Measurements from ENCODE around the gene HES2. TPM values are rescaled to one million over a fixed set of nuclear protein-coding genes. Genes with fewer than 3 reads are reported as not detected.

The HES2 gene
- polyA plus RNA-seq, 2 of the 4 experiments (the other 2 are of a cell fraction), result 0.75 to 1.8 TPM

DNA sequence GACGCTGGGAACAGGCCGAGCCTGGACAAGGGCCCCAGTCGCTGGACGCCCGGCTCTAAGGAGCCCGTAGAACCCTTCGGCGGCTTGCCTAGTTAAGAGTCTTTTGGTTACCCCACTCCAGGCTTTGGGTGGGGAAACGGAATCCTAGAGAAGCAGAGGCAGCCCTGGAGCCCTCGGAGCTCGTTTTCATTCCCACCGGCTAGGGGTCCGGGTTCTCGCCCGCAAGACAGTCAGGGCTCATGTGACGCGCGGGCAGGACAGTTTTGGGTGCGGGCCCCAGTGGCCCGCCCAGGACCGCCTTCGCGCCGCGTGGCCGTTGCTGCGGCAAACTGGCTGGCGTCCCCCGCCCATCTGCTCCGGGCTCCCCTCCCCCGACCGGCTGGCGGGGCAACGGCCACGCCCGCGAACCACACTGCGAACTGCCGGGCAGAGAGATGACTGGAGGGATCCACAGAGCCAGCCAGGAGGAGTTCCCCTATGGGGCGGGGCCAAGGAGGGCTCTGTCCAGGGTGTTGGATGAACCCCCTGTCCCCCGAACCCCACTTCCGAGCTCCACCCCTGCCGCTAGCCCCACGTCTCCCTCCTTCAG lies 829 bp upstream of the HES2 start:
- WGBS (ENCODE audit: missing lambda C conversion rate), result 89% methylated on average over 12 of the region's 44 CpGs
- ChIA-PET POLR2A (no interaction called here), CTCF (interaction anchor here (0.6 to 6.8 kb wide), 8 partner anchors 10 to 239 kb away, joined by 3 to 96 read pairs (median 6); no protein-coding TSS in a partner anchor)
- H3K27ac ChIP-seq, result no peak overlapping the region; a peak in 1 of 6 replicates
- ATAC-seq, result no peak
- TF ChIP-seq HOXB5 (CRISPR knock-in tag; IDR thresholded peaks at IDR 0.05), result no peak
- TF ChIP-seq, protein P1, sequence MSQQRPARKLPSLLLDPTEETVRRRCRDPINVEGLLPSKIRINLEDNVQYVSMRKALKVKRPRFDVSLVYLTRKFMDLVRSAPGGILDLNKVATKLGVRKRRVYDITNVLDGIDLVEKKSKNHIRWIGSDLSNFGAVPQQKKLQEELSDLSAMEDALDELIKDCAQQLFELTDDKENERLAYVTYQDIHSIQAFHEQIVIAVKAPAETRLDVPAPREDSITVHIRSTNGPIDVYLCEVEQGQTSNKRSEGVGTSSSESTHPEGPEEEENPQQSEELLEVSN (IDR thresholded peaks at IDR 0.05; ENCODE audit: borderline replicate concordance, low read depth), result no peak
- H3K4me1 ChIP-seq, result peaks cover 20% of the 10 kb centered on the region
- H3K4me2 ChIP-seq, result peak overlapping the region; percentile 98
- DNase-seq (ENCODE audit: low read depth in 1 of 2, low spot score in 1 of 2), result no peak
- H3K4me3 ChIP-seq, result no peak overlapping the region
- H3K9me3 ChIP-seq, result no peaks in the 10 kb centered on the region
- no peak for FAIRE-seq

DNA sequence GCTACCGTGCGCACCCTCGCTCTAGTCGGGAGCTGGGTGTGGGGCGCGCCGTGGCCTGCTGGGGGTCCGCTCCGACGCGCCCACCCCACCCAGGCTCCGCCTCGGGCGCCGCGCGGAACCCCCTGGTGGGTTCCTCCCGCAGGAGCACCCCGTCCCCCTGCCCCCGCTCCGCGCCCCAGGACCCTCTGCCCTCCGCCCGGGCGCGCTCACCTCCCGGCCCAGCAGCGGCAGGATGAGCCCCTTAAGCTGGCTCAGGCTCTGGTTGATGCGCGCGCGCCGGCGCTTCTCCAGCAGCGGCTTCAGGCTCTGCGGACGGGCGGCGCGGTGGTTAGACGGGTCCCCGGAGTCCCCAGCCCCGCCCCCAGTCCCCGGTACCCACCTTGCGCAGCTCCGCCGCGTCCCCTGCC lies 319 bp downstream of the HES2 start:
- no CpG with 5 or more reads among the region's 48 CpGs for WGBS (ENCODE audit: missing lambda C conversion rate)
- Histone ChIP-seq H3K4me2 (peak overlapping the region; percentile 98), H3K27ac (peak overlapping the region; percentile 57 to 82; a peak in 5 of 6 replicates)

DNA sequence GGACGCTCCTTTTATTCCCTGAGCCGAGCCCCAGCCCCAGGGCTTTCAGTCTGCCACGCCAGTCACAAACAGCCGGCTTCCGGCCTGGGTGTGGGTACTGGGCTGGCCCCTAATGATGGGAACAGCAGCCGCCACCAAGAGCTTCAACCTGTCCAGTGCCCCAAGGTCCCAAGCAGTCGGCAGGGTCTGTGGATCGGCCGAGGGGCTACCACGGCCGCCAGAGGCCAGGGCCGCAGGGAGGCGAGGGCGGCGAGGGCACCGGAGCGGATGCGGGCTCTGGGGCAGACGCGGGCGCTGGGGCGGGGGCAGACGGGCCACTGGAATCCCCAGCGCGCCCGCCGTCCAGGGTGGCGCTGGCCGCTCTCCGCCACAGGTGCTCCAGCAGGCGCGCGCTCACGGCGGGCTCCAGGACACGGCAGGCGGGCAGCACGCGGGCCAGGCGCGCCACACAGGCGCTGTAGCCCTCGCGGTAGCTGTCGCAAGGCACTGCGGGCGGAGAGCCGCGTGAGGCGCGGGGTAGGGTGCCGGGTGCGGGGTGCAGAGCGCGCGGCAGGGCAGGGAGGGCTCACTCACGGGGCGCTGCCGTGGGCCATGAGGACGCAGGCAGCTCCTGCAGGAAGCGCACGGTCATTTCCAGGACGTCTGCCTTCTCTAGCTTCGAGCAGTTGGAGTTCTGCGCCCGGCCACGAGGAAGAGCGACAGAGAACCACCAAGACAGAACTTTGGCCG lies 887 bp downstream of the HES2 start:
- WGBS (ENCODE audit: missing lambda C conversion rate), result 13% methylated on average over 3 of the region's 69 CpGs
- no peaks in the 10 kb centered on the region for H3K9me3 ChIP-seq
- POLR2A ChIA-PET, result no interaction called here
- peak overlapping the region; percentile 52 for H3K4me3 ChIP-seq
- H3K4me2 ChIP-seq, result peak overlapping the region; percentile 98
- CTCF ChIA-PET, result interaction anchor here (1.4 to 6.8 kb wide), 6 partner anchors 8 to 171 kb away, joined by 3 to 96 read pairs (median 12); no protein-coding TSS in a partner anchor
- peaks cover 32% of the 10 kb centered on the region for H3K4me1 ChIP-seq
- DNase-seq (ENCODE audit: low read depth in 1 of 2, low spot score in 1 of 2) (no peak), ATAC-seq (peak in 1 of 2 experiments; percentile 5; a peak in 1 of 6 replicates), FAIRE-seq (no peak)
- no peak for TF ChIP-seq ZSCAN20 (CRISPR knock-in tag; IDR thresholded peaks at IDR 0.05)
- TF ChIP-seq, protein P1 (IDR thresholded peaks at IDR 0.05; ENCODE audit: borderline replicate concordance, low read depth), result 0 out of 2 replicates have a peak, but pooled peaks have one; percentile 42
- H3K27ac ChIP-seq, result peak overlapping the region; percentile 57 to 82; a peak in 4 of 6 replicates

More for the DNA sequence above, 319 bp downstream of the HES2 start:
- no peak for TF ChIP-seq FOSB (CRISPR knock-in tag; IDR thresholded peaks at IDR 0.05)
- TF ChIP-seq KDM5A (IDR thresholded peaks at IDR 0.05), result no peak
- TF ChIP-seq ZC3H11A (IDR thresholded peaks at IDR 0.05), result no peak
- no peak for TF ChIP-seq ZSCAN20 (CRISPR knock-in tag; IDR thresholded peaks at IDR 0.05)
- no peak for TF ChIP-seq JUNB (IDR thresholded peaks at IDR 0.05)
- peak in 1 of 2 experiments; percentile 41 for DNase-seq (ENCODE audit: low read depth in 1 of 2, low spot score in 1 of 2)
- FAIRE-seq, result no peak
- Histone ChIP-seq H3K9me3 (no peaks in the 10 kb centered on the region), H3K4me3 (peak overlapping the region; percentile 52), H3K4me1 (peaks cover 32% of the 10 kb centered on the region)
- peak in 1 of 2 experiments; percentile 18; a peak in 3 of 6 replicates for ATAC-seq
- ChIA-PET CTCF (interaction anchor here (3.9 to 6.8 kb wide), 3 partner anchors 14 to 56 kb away, joined by 15 to 96 read pairs (median 42); no protein-coding TSS in a partner anchor), POLR2A (no interaction called here)

DNA sequence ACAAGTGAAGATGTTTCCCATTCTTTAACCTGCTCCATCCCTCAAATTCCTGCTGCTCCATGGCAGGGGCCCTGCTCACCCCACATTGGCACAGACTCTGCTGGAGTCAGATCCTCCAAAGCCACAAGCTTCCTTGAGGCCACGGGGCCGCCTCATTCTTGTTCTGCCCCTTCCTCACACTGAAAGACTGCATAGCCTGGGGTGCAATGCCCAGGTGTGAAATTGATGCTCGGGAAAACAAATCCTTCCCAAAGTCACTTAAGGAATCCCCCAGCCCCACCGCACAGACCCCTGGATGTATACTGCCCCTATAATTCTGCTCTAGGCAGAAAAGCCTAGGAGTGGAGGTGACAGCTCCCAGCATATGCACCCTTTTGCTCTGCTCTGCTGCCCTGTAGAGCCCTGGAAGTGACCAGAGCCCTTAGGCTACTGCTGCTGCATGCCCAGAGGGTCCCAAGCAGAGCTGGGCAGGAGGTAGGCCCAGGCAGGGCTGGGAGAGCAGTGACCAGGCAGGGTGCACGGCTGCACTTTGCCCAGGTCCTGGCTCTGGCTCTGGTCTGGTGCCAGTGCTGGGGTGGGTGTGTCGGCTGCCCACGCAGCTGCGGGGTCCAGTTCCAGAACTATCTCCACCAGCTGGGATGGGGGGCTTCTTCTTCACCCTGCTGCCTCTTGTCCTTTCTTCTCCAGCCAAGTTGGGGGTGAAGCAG lies 1.6 kb downstream of the HES2 start:
- no peak overlapping the region for H3K4me2 ChIP-seq
- WGBS (ENCODE audit: missing lambda C conversion rate), result 73% methylated on average over 6 of the region's 8 CpGs
- no peak overlapping the region for H3K27ac ChIP-seq
- ChIA-PET POLR2A (no interaction called here), CTCF (interaction anchor here (1.4 to 6.8 kb wide), 6 partner anchors 8 to 171 kb away, joined by 3 to 96 read pairs (median 12); no protein-coding TSS in a partner anchor)
- ATAC-seq (no peak), DNase-seq (ENCODE audit: low read depth in 1 of 2, low spot score in 1 of 2) (no peak), FAIRE-seq (no peak)
- H3K4me3 ChIP-seq, result no peak overlapping the region
- peaks cover 32% of the 10 kb centered on the region for H3K4me1 ChIP-seq
- no peaks in the 10 kb centered on the region for H3K9me3 ChIP-seq
- TF ChIP-seq, protein P2, sequence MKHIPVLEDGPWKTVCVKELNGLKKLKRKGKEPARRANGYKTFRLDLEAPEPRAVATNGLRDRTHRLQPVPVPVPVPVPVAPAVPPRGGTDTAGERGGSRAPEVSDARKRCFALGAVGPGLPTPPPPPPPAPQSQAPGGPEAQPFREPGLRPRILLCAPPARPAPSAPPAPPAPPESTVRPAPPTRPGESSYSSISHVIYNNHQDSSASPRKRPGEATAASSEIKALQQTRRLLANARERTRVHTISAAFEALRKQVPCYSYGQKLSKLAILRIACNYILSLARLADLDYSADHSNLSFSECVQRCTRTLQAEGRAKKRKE (CRISPR knock-in tag; IDR thresholded peaks at IDR 0.05; ENCODE audit: low read depth), result no peak
- TF ChIP-seq CBX2 (IDR thresholded peaks at IDR 0.05; ENCODE audit: borderline replicate concordance, low read depth) (no peak), JUN (IDR thresholded peaks at IDR 0.05) (no peak), HOXA7 (CRISPR knock-in tag; IDR thresholded peaks at IDR 0.05) (no peak), ESRRA (IDR thresholded peaks at IDR 0.05; ENCODE audit: borderline replicate concordance, low read length) (no peak), TP53 (CRISPR knock-in tag; IDR thresholded peaks at IDR 0.05) (no peak), MAZ (IDR thresholded peaks at IDR 0.05; ENCODE audit: borderline replicate concordance, low read depth, low read length) (no peak), KDM5A (IDR thresholded peaks at IDR 0.05) (no peak), RCOR1 (IDR thresholded peaks at IDR 0.05; ENCODE audit: low read depth, low read length) (no peak), FOXS1 (CRISPR knock-in tag; IDR thresholded peaks at IDR 0.05) (no peak), ZNF302 (CRISPR knock-in tag; IDR thresholded peaks at IDR 0.05) (no peak), POLR2A (IDR thresholded peaks at IDR 0.05; ENCODE audit: low read length) (no peak), KDM1A (IDR thresholded peaks at IDR 0.05; ENCODE audit: low read depth) (no peak), EHF (CRISPR knock-in tag; IDR thresholded peaks at IDR 0.05) (no peak)
- TF ChIP-seq, protein P3, sequence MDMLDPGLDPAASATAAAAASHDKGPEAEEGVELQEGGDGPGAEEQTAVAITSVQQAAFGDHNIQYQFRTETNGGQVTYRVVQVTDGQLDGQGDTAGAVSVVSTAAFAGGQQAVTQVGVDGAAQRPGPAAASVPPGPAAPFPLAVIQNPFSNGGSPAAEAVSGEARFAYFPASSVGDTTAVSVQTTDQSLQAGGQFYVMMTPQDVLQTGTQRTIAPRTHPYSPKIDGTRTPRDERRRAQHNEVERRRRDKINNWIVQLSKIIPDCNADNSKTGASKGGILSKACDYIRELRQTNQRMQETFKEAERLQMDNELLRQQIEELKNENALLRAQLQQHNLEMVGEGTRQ (IDR thresholded peaks at IDR 0.05), result no peak
- TF ChIP-seq, protein P4, sequence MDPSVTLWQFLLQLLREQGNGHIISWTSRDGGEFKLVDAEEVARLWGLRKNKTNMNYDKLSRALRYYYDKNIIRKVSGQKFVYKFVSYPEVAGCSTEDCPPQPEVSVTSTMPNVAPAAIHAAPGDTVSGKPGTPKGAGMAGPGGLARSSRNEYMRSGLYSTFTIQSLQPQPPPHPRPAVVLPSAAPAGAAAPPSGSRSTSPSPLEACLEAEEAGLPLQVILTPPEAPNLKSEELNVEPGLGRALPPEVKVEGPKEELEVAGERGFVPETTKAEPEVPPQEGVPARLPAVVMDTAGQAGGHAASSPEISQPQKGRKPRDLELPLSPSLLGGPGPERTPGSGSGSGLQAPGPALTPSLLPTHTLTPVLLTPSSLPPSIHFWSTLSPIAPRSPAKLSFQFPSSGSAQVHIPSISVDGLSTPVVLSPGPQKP (IDR thresholded peaks at IDR 0.05; ENCODE audit: low read depth, low read length), result no peak

Measured in A549 (cell line).